ENCODE measurements around the gene SFT2D2. TPM values are rescaled to one million over a fixed set of nuclear protein-coding genes. Genes with fewer than 3 reads are reported as not detected.

The SFT2D2 gene
- total RNA-seq, 1 donor from 2014 or later, result 30.5 TPM

- Mint-ChIP-seq H3K27me3 (ENCODE audit: insufficient read depth, low read depth) (peaks cover 4% of the 10 kb centered on the region), H3K27ac (no peak overlapping the region), H3K9me3 (peaks cover 11% of the 10 kb centered on the region), H3K4me1 (peaks cover 2% of the 10 kb centered on the region), H3K4me3 (no peak overlapping the region), H3K36me3 (peaks cover 3% of the 10 kb centered on the region)
- no peaks in the 10 kb centered on the region for H4K20me1 ChIP-seq (ENCODE audit: low read depth)
- H3K79me2 ChIP-seq (ENCODE audit: low read depth), result no peaks in the 10 kb centered on the region
- H3K27me3 ChIP-seq, result no peaks in the 10 kb centered on the region
- TF ChIP-seq EZH2 (IDR thresholded peaks at IDR 0.05) (no peak), CTCF (IDR thresholded peaks at IDR 0.05) (no peak), EZH2phosphoT487 (IDR thresholded peaks at IDR 0.05) (no peak)
- no peak overlapping the region for H2AFZ ChIP-seq (replicated peaks)
- no peaks in the 10 kb centered on the region for H3F3A ChIP-seq (ENCODE audit: low read depth)
- no peaks in the 10 kb centered on the region for H3K36me3 ChIP-seq
- H3K4me3 ChIP-seq, result no peak overlapping the region
- no peak for DNase-seq (ENCODE audit: low spot score)
- H3K9me3 ChIP-seq (ENCODE audit: low read depth), result no peaks in the 10 kb centered on the region
- no peaks in the 10 kb centered on the region for H3K4me1 ChIP-seq
- H3K4me2 ChIP-seq, result no peak overlapping the region
- H3K9ac ChIP-seq, result no peak overlapping the region
- H3K27ac ChIP-seq, result no peak overlapping the region
Observed at GRCh38 chr1:168213349-168213748, 12.5 kb upstream of the SFT2D2 start.

GRCh38 chr1:168216171-168216570 lies 9.6 kb upstream of the SFT2D2 start:
- Histone ChIP-seq H3K4me3 (no peak overlapping the region), H3F3A (ENCODE audit: low read depth) (no peaks in the 10 kb centered on the region), H3K9me3 (ENCODE audit: low read depth) (no peaks in the 10 kb centered on the region), H3K79me2 (ENCODE audit: low read depth) (no peaks in the 10 kb centered on the region), H3K9ac (no peak overlapping the region), H4K20me1 (ENCODE audit: low read depth) (no peaks in the 10 kb centered on the region), H3K27me3 (no peaks in the 10 kb centered on the region), H3K36me3 (no peaks in the 10 kb centered on the region), H3K4me2 (no peak overlapping the region), H3K4me1 (no peaks in the 10 kb centered on the region), H2AFZ (replicated peaks) (no peak overlapping the region), H3K27ac (no peak overlapping the region)
- Mint-ChIP-seq H3K27ac (no peak overlapping the region), H3K9me3 (peaks cover 7% of the 10 kb centered on the region), H3K4me3 (no peak overlapping the region), H3K4me1 (peaks cover 6% of the 10 kb centered on the region), H3K36me3 (no peaks in the 10 kb centered on the region), H3K27me3 (ENCODE audit: insufficient read depth, low read depth) (peaks cover 2% of the 10 kb centered on the region)
- TF ChIP-seq EZH2 (IDR thresholded peaks at IDR 0.05) (no peak), CTCF (IDR thresholded peaks at IDR 0.05) (no peak)
- no peak for DNase-seq (ENCODE audit: low spot score)

GRCh38 chr1:168217664-168218063 lies 8.1 kb upstream of the SFT2D2 start:
- Histone ChIP-seq H3K27ac (no peak overlapping the region), H4K20me1 (ENCODE audit: low read depth) (no peaks in the 10 kb centered on the region), H3F3A (ENCODE audit: low read depth) (no peaks in the 10 kb centered on the region), H3K36me3 (no peaks in the 10 kb centered on the region), H3K27me3 (no peaks in the 10 kb centered on the region), H3K9me3 (ENCODE audit: low read depth) (no peaks in the 10 kb centered on the region), H3K9ac (no peak overlapping the region), H2AFZ (replicated peaks) (no peak overlapping the region), H3K4me1 (no peaks in the 10 kb centered on the region), H3K4me2 (no peak overlapping the region), H3K79me2 (ENCODE audit: low read depth) (no peaks in the 10 kb centered on the region), H3K4me3 (no peak overlapping the region)
- Mint-ChIP-seq H3K9me3 (peaks cover 2% of the 10 kb centered on the region), H3K36me3 (no peaks in the 10 kb centered on the region), H3K4me3 (no peak overlapping the region), H3K27ac (no peak overlapping the region), H3K27me3 (ENCODE audit: insufficient read depth, low read depth) (no peaks in the 10 kb centered on the region), H3K4me1 (peaks cover 6% of the 10 kb centered on the region)
- DNase-seq (ENCODE audit: low spot score), result no peak
- TF ChIP-seq EZH2phosphoT487 (IDR thresholded peaks at IDR 0.05), result no peak
- TF ChIP-seq EZH2 (IDR thresholded peaks at IDR 0.05), result no peak

GRCh38 chr1:168218658-168219057 lies 7.1 kb upstream of the SFT2D2 start:
- Histone ChIP-seq H3K36me3 (no peaks in the 10 kb centered on the region), H4K20me1 (ENCODE audit: low read depth) (no peaks in the 10 kb centered on the region), H3F3A (ENCODE audit: low read depth) (no peaks in the 10 kb centered on the region), H3K4me3 (no peak overlapping the region), H3K79me2 (ENCODE audit: low read depth) (no peaks in the 10 kb centered on the region), H3K27me3 (no peaks in the 10 kb centered on the region), H3K4me2 (no peak overlapping the region), H3K27ac (no peak overlapping the region), H3K9ac (no peak overlapping the region), H3K4me1 (no peaks in the 10 kb centered on the region), H2AFZ (replicated peaks) (no peak overlapping the region), H3K9me3 (ENCODE audit: low read depth) (no peaks in the 10 kb centered on the region)
- Mint-ChIP-seq H3K36me3 (no peaks in the 10 kb centered on the region), H3K27me3 (ENCODE audit: insufficient read depth, low read depth) (no peaks in the 10 kb centered on the region), H3K9me3 (peaks cover 3% of the 10 kb centered on the region), H3K27ac (no peak overlapping the region), H3K4me3 (no peak overlapping the region), H3K4me1 (peaks cover 6% of the 10 kb centered on the region)
- no peak for DNase-seq (ENCODE audit: low spot score)
- TF ChIP-seq EZH2 (IDR thresholded peaks at IDR 0.05), result no peak
- TF ChIP-seq EZH2phosphoT487 (IDR thresholded peaks at IDR 0.05), result no peak
- no peak for TF ChIP-seq CTCF (IDR thresholded peaks at IDR 0.05)

Measured in neural progenitor cell (in vitro differentiated cells).